ENCODE measurements around the gene ZBP1. TPM values are rescaled to one million over a fixed set of nuclear protein-coding genes. Genes with fewer than 3 reads are reported as not detected.

Gene ZBP1
- total RNA-seq, result 0.43 TPM
- long read RNA-seq, result 0 reads

GRCh38 chr20:57620274-57620990 is at the start of gene ZBP1:
TSS of gene ZBP1 (minus strand) at chr20:57620426. CDS start at chr20:57620295, 131 bp downstream.
- intact Hi-C loops (cut with DNase I), result loop anchor here (10.0 kb wide), 1 partner anchor 554 kb away; no protein-coding TSS in a partner anchor

GRCh38 chr20:57669632-57670031 is 49.4 kb upstream of the ZBP1 start:
- intact Hi-C loops (cut with DNase I), result no loop called here
- DNase-seq (ENCODE audit: low spot score), result no peak

More at GRCh38 chr20:57620274-57620990, at the start of gene ZBP1:
- no peak for DNase-seq (ENCODE audit: low spot score)

GRCh38 chr20:57667924-57668782 is 47.9 kb upstream of the ZBP1 start:
- DNase-seq (ENCODE audit: low spot score), result no peak
- intact Hi-C loops (cut with DNase I), result no loop called here

GRCh38 chr20:57667388-57667787 is 47.2 kb upstream of the ZBP1 start:
- intact Hi-C loops (cut with DNase I), result no loop called here
- no peak for DNase-seq (ENCODE audit: low spot score)

GRCh38 chr20:57666834-57667157 is 46.6 kb upstream of the ZBP1 start:
- intact Hi-C loops (cut with DNase I), result no loop called here
- no peak for DNase-seq (ENCODE audit: low spot score)

- no peak for DNase-seq (ENCODE audit: low spot score)
- intact Hi-C loops (cut with DNase I), result no loop called here
Observed at GRCh38 chr20:57666106-57666833, 46.0 kb upstream of the ZBP1 start.

GRCh38 chr20:57665589-57665971 is 45.4 kb upstream of the ZBP1 start:
- intact Hi-C loops (cut with DNase I), result no loop called here
- no peak for DNase-seq (ENCODE audit: low spot score)

GRCh38 chr20:57664924-57665588 is 44.8 kb upstream of the ZBP1 start:
- DNase-seq (ENCODE audit: low spot score), result no peak

GRCh38 chr20:57664476-57664875 is 44.2 kb upstream of the ZBP1 start:
- intact Hi-C loops (cut with DNase I), result no loop called here
- no peak for DNase-seq (ENCODE audit: low spot score)

More at GRCh38 chr20:57664924-57665588, 44.8 kb upstream of the ZBP1 start:
- intact Hi-C loops (cut with DNase I), result no loop called here

GRCh38 chr20:57663681-57664451 is 43.6 kb upstream of the ZBP1 start:
- intact Hi-C loops (cut with DNase I), result no loop called here

GRCh38 chr20:57663241-57663640 is 43.0 kb upstream of the ZBP1 start:
- intact Hi-C loops (cut with DNase I), result no loop called here
- peak; percentile 15 for DNase-seq (ENCODE audit: low spot score)

More at GRCh38 chr20:57663681-57664451, 43.6 kb upstream of the ZBP1 start:
- DNase-seq (ENCODE audit: low spot score), result peak; percentile 74

- intact Hi-C loops (cut with DNase I), result no loop called here
- peak; percentile 63 for DNase-seq (ENCODE audit: low spot score)
Observed at GRCh38 chr20:57662456-57663240, 42.4 kb upstream of the ZBP1 start.

GRCh38 chr20:57661746-57662455 is 41.7 kb upstream of the ZBP1 start:
- DNase-seq (ENCODE audit: low spot score), result no peak
- intact Hi-C loops (cut with DNase I), result no loop called here

- DNase-seq (ENCODE audit: low spot score), result peak; percentile 69
- intact Hi-C loops (cut with DNase I), result no loop called here
Observed at GRCh38 chr20:57660922-57661745, 40.9 kb upstream of the ZBP1 start.

- no peak for DNase-seq (ENCODE audit: low spot score)
Observed at GRCh38 chr20:57660181-57660921, 40.1 kb upstream of the ZBP1 start.

More at GRCh38 chr20:57660181-57660921, 40.1 kb upstream of the ZBP1 start:
- intact Hi-C loops (cut with DNase I), result no loop called here
